Panc1 (cell line): ENCODE data around the gene PI4K2B.

Experiments used
- POLR2AphosphoS5 ChIP-seq: IDR thresholded peaks from 2 replicates; pipeline ENCODE4 v1.6.1; 2012; ENCODE audit warnings: mild to moderate bottlenecking, low read depth, low read length, moderate library complexity
- SIN3A ChIP-seq: IDR thresholded peaks from 2 replicates; pipeline ENCODE4 v1.6.1; 2012; ENCODE audit warnings: low read depth, mild to moderate bottlenecking, low read length, moderate library complexity, borderline replicate concordance; ENCODE audit not compliant: insufficient read depth
- TCF7L2 ChIP-seq: IDR thresholded peaks from 2 replicates; pipeline ENCODE4 v1.6.1; 2011; ENCODE audit warnings: mild to moderate bottlenecking, low read depth, low read length, inconsistent platforms
- TF ChIP-seq, protein P1 (sequence below): fragments of 450-650 bp; IDR thresholded peaks from 2 replicates; pipeline ENCODE4 v1.5.1; 2017; ENCODE audit warnings: mild to moderate bottlenecking
- TF ChIP-seq, protein P2 (sequence below), 2 experiments: IDR thresholded peaks; 2 replicates each; pipeline ENCODE4 v1.6.1; 2011 to 2012; ENCODE audit warnings: low read depth in 2 of 2, control low read depth in 1 of 2, low read length in 1 of 2, mild to moderate bottlenecking in 1 of 2, moderate library complexity in 1 of 2; ENCODE audit not compliant: insufficient read depth in 1 of 2

DNA sequence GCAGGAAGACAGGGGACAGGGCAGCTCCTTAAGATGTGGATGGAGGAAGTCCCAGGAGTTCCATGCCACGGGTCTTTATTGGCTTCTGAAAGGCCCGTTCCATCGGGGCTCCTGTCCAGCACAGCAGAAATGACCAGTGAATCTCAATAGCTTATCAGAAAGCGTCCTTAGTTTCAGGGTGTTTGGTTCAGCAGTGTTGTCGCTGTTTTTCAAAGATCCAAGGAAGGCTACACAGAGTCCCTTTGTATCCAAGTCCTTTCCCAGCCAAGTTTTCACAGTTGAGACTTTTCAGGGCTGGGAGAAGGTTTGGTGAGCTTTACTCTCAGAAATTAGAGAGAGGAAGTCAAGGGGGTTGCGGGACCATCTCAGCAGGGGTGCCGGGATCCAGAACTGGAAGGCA lies 73.8 kb downstream of the PI4K2B start:
- TF ChIP-seq, protein P1, sequence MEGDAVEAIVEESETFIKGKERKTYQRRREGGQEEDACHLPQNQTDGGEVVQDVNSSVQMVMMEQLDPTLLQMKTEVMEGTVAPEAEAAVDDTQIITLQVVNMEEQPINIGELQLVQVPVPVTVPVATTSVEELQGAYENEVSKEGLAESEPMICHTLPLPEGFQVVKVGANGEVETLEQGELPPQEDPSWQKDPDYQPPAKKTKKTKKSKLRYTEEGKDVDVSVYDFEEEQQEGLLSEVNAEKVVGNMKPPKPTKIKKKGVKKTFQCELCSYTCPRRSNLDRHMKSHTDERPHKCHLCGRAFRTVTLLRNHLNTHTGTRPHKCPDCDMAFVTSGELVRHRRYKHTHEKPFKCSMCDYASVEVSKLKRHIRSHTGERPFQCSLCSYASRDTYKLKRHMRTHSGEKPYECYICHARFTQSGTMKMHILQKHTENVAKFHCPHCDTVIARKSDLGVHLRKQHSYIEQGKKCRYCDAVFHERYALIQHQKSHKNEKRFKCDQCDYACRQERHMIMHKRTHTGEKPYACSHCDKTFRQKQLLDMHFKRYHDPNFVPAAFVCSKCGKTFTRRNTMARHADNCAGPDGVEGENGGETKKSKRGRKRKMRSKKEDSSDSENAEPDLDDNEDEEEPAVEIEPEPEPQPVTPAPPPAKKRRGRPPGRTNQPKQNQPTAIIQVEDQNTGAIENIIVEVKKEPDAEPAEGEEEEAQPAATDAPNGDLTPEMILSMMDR, result no peak
- TF ChIP-seq POLR2AphosphoS5, result no peak
- TF ChIP-seq, protein P2, sequence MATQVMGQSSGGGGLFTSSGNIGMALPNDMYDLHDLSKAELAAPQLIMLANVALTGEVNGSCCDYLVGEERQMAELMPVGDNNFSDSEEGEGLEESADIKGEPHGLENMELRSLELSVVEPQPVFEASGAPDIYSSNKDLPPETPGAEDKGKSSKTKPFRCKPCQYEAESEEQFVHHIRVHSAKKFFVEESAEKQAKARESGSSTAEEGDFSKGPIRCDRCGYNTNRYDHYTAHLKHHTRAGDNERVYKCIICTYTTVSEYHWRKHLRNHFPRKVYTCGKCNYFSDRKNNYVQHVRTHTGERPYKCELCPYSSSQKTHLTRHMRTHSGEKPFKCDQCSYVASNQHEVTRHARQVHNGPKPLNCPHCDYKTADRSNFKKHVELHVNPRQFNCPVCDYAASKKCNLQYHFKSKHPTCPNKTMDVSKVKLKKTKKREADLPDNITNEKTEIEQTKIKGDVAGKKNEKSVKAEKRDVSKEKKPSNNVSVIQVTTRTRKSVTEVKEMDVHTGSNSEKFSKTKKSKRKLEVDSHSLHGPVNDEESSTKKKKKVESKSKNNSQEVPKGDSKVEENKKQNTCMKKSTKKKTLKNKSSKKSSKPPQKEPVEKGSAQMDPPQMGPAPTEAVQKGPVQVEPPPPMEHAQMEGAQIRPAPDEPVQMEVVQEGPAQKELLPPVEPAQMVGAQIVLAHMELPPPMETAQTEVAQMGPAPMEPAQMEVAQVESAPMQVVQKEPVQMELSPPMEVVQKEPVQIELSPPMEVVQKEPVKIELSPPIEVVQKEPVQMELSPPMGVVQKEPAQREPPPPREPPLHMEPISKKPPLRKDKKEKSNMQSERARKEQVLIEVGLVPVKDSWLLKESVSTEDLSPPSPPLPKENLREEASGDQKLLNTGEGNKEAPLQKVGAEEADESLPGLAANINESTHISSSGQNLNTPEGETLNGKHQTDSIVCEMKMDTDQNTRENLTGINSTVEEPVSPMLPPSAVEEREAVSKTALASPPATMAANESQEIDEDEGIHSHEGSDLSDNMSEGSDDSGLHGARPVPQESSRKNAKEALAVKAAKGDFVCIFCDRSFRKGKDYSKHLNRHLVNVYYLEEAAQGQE (IDR thresholded peaks at IDR 0.05; ENCODE audit: insufficient read depth in 1 of 2, low read depth in 2 of 2, low read length in 1 of 2), result no peak
- TF ChIP-seq TCF7L2, result no peak
- TF ChIP-seq SIN3A, result no peak
